ENCODE measurements around the gene SIGLEC12.

- TF ChIP-seq, protein P1, sequence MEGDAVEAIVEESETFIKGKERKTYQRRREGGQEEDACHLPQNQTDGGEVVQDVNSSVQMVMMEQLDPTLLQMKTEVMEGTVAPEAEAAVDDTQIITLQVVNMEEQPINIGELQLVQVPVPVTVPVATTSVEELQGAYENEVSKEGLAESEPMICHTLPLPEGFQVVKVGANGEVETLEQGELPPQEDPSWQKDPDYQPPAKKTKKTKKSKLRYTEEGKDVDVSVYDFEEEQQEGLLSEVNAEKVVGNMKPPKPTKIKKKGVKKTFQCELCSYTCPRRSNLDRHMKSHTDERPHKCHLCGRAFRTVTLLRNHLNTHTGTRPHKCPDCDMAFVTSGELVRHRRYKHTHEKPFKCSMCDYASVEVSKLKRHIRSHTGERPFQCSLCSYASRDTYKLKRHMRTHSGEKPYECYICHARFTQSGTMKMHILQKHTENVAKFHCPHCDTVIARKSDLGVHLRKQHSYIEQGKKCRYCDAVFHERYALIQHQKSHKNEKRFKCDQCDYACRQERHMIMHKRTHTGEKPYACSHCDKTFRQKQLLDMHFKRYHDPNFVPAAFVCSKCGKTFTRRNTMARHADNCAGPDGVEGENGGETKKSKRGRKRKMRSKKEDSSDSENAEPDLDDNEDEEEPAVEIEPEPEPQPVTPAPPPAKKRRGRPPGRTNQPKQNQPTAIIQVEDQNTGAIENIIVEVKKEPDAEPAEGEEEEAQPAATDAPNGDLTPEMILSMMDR (conservative IDR thresholded peaks at IDR 0.05 in 1 of 2, IDR thresholded peaks at IDR 0.05 in 1 of 2; ENCODE audit: low read depth in 1 of 2, low read length in 2 of 2): no peak
- no peak for TF ChIP-seq EZH2 (IDR thresholded peaks at IDR 0.05; ENCODE audit: low read length, missing control alignments)
These were observed 49.5 kb upstream of the SIGLEC12 start for GRCh38 chr19:51550848-51551672.

All from fibroblast of lung (primary cell).